Measurements from ENCODE around the gene FBXL17. TPM values are rescaled to one million over a fixed set of nuclear protein-coding genes. Genes with fewer than 3 reads are reported as not detected.

Gene FBXL17
- polyA plus RNA-seq, 2 of the 4 experiments (the other 2 are of a cell fraction): 8.7 to 9.1 TPM

- Histone ChIP-seq H3K9me3 (no peaks in the 10 kb centered on the region), H3K27ac (no peak overlapping the region), H3K4me3 (no peak overlapping the region), H3K4me2 (no peak overlapping the region), H3K4me1 (no peaks in the 10 kb centered on the region)
- ATAC-seq (no peak), DNase-seq (ENCODE audit: low read depth in 1 of 2, low spot score in 1 of 2) (no peak), FAIRE-seq (no peak)
- 63% methylated on average over 4 of the region's 4 CpGs for WGBS (ENCODE audit: missing lambda C conversion rate)
- POLR2A ChIA-PET: no interaction called here
- CTCF ChIA-PET: no interaction called here
- TF ChIP-seq POLR2A (IDR thresholded peaks at IDR 0.05; ENCODE audit: low read length) (no peak), FOSL2 (IDR thresholded peaks at IDR 0.05) (no peak), FOSL2 (CRISPR knock-in tag; IDR thresholded peaks at IDR 0.05) (no peak), BHLHE40 (IDR thresholded peaks at IDR 0.05; ENCODE audit: low read depth, low read length) (no peak), TP53 (CRISPR knock-in tag; IDR thresholded peaks at IDR 0.05) (no peak), ZNF302 (CRISPR knock-in tag; IDR thresholded peaks at IDR 0.05) (no peak), MYC (IDR thresholded peaks at IDR 0.05; ENCODE audit: borderline replicate concordance, low read length) (no peak), KDM1A (IDR thresholded peaks at IDR 0.05; ENCODE audit: low read depth) (no peak), RAD21 (conservative IDR thresholded peaks at IDR 0.05 in 1 of 2, IDR thresholded peaks at IDR 0.05 in 1 of 2) (no peak), JUN (IDR thresholded peaks at IDR 0.05) (no peak), SMC3 (IDR thresholded peaks at IDR 0.05) (no peak), POLR2AphosphoS2 (conservative IDR thresholded peaks at IDR 0.05; ENCODE audit: low read length) (no peak), EHF (CRISPR knock-in tag; IDR thresholded peaks at IDR 0.05) (no peak), TFCP2L1 (CRISPR knock-in tag; IDR thresholded peaks at IDR 0.05) (no peak)
Measured at GRCh38 chr5:107858324-107858723, 523.6 kb downstream of the FBXL17 start.

GRCh38 chr5:107857785-107858184 is 524.1 kb downstream of the FBXL17 start:
- ATAC-seq (no peak), FAIRE-seq (no peak), DNase-seq (ENCODE audit: low read depth in 1 of 2, low spot score in 1 of 2) (no peak)
- H3K9me3 ChIP-seq: no peaks in the 10 kb centered on the region
- CTCF ChIA-PET: no interaction called here
- H3K4me3 ChIP-seq: no peak overlapping the region
- POLR2A ChIA-PET: no interaction called here
- no peak overlapping the region for H3K27ac ChIP-seq
- 89% methylated on average over 2 of the region's 2 CpGs for WGBS (ENCODE audit: missing lambda C conversion rate)
- H3K4me1 ChIP-seq: no peaks in the 10 kb centered on the region
- H3K4me2 ChIP-seq: no peak overlapping the region
- TF ChIP-seq HDAC2 (IDR thresholded peaks at IDR 0.05): no peak
- TF ChIP-seq TFCP2L1 (CRISPR knock-in tag; IDR thresholded peaks at IDR 0.05): no peak
- TF ChIP-seq CHD4 (IDR thresholded peaks at IDR 0.05; ENCODE audit: borderline replicate concordance): no peak
- TF ChIP-seq JUN (IDR thresholded peaks at IDR 0.05): no peak
- TF ChIP-seq PHF8 (IDR thresholded peaks at IDR 0.05; ENCODE audit: borderline replicate concordance, low read depth): no peak

- FAIRE-seq (no peak), ATAC-seq (no peak), DNase-seq (ENCODE audit: low read depth in 1 of 2, low spot score in 1 of 2) (peak in 1 of 2 experiments; percentile 1)
- ChIA-PET POLR2A (no interaction called here), CTCF (no interaction called here)
- H3K27ac ChIP-seq: no peak overlapping the region
- WGBS (ENCODE audit: missing lambda C conversion rate): 60% methylated on average over 2 of the region's 2 CpGs
- no peaks in the 10 kb centered on the region for H3K9me3 ChIP-seq
- no peak overlapping the region for H3K4me3 ChIP-seq
- H3K4me2 ChIP-seq: no peak overlapping the region
- no peaks in the 10 kb centered on the region for H3K4me1 ChIP-seq
- TF ChIP-seq RAD21 (conservative IDR thresholded peaks at IDR 0.05 in 1 of 2, IDR thresholded peaks at IDR 0.05 in 1 of 2) (0 out of 5 replicates have a peak, but pooled peaks of 1 of the 2 experiments have one; percentile 4), FOXS1 (CRISPR knock-in tag; IDR thresholded peaks at IDR 0.05) (no peak), ZC3H11A (IDR thresholded peaks at IDR 0.05) (no peak), HES2 (IDR thresholded peaks at IDR 0.05) (no peak), CTCF (IDR thresholded peaks at IDR 0.05) (no peak), BHLHE40 (IDR thresholded peaks at IDR 0.05; ENCODE audit: low read depth, low read length) (no peak)
Measured at GRCh38 chr5:107855171-107855570, 526.7 kb downstream of the FBXL17 start.

GRCh38 chr5:107853696-107854095 is 528.2 kb downstream of the FBXL17 start:
- ATAC-seq (no peak), DNase-seq (ENCODE audit: low read depth in 1 of 2, low spot score in 1 of 2) (no peak), FAIRE-seq (no peak)
- TF ChIP-seq MAZ (IDR thresholded peaks at IDR 0.05; ENCODE audit: borderline replicate concordance, low read depth, low read length): no peak
- no peak for TF ChIP-seq BHLHE40 (IDR thresholded peaks at IDR 0.05; ENCODE audit: low read depth, low read length)
- no peak for TF ChIP-seq NFE2L2 (conservative IDR thresholded peaks at IDR 0.05; ENCODE audit: low read length)
- TF ChIP-seq RCOR1 (IDR thresholded peaks at IDR 0.05; ENCODE audit: low read depth, low read length): no peak
- TF ChIP-seq CHD2 (IDR thresholded peaks at IDR 0.05; ENCODE audit: low read length, partially characterized antibody): no peak
- TF ChIP-seq USF2 (IDR thresholded peaks at IDR 0.05): no peak
- TF ChIP-seq TP53 (CRISPR knock-in tag; IDR thresholded peaks at IDR 0.05): no peak
- TF ChIP-seq KDM5A (IDR thresholded peaks at IDR 0.05): no peak
- no peak for TF ChIP-seq POLR2AphosphoS2 (conservative IDR thresholded peaks at IDR 0.05; ENCODE audit: low read length)
- Histone ChIP-seq H3K9me3 (no peaks in the 10 kb centered on the region), H3K4me2 (no peak overlapping the region), H3K4me1 (no peaks in the 10 kb centered on the region), H3K4me3 (no peak overlapping the region), H3K27ac (no peak overlapping the region)
- WGBS (ENCODE audit: missing lambda C conversion rate): 88% methylated on average over 6 of the region's 6 CpGs
- ChIA-PET CTCF (interaction anchor here (0.6 to 1.3 kb wide), 2 partner anchors 15 to 388 kb away, joined by 3 read pairs; no protein-coding TSS in a partner anchor), POLR2A (no interaction called here)

Measured in A549 (cell line).